Ectodermal cell (in vitro differentiated cells): Measurements from ENCODE around the gene IL1RL1.

ENCODE experiments used
- H3K27ac ChIP-seq: 2 replicates; pipeline ENCODE4 v1.7.0; 2013; ENCODE audit warnings: mild to moderate bottlenecking, low read depth, low read length; ENCODE audit not compliant: insufficient read depth, poor library complexity, severe bottlenecking
- H3K27me3 ChIP-seq: 2 replicates; pipeline ENCODE4 v1.7.0; 2013; ENCODE audit warnings: mild to moderate bottlenecking, low read length; ENCODE audit not compliant: insufficient read depth, control insufficient read depth, poor library complexity, severe bottlenecking
- H3K36me3 ChIP-seq: one replicate; pipeline ENCODE4 v1.7.0; 2013; ENCODE audit warnings: low read length; ENCODE audit not compliant: control insufficient read depth, insufficient read depth
- H3K4me1 ChIP-seq: one replicate; pipeline ENCODE4 v1.7.0; 2013; ENCODE audit warnings: low read length; ENCODE audit not compliant: control insufficient read depth, insufficient read depth
- H3K4me3 ChIP-seq: 2 replicates; pipeline ENCODE4 v1.7.0; 2013; ENCODE audit warnings: low read depth, low read length, control low read depth; ENCODE audit not compliant: insufficient read depth
- H3K9me3 ChIP-seq: 2 replicates; pipeline ENCODE4 v1.7.0; 2013; ENCODE audit warnings: mild to moderate bottlenecking, low read length, moderate library complexity; ENCODE audit not compliant: control insufficient read depth
- WGBS, 2 experiments: methylation state at CpG; one replicate each; pipeline ENCODE4 v1.1.7; 2013; ENCODE audit warnings: missing lambda C conversion rate in 2 of 2; 5-methylcytosine and 5-hydroxymethylcytosine counted together

The IL1RL1 gene

DNA sequence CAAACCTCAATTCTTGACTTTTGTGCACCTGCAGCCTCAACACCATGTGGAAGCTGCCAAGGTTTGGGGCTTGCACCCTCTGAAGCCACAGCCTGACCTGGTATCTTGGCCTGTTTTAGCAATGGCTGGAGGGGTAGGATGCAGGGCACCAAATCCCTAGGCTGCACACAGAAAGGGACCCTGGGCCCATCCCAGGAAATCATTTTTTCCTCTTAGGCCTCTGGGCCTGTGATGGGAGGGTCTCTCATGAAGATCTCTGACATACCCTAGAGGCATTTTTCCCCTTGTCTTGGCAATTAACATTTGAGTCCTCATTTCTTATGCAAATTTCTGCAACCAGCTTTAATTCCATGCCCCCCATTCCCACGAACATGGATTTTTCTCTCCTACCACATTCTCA, 54.4 kb downstream of the IL1RL1 start:
- no peaks in the 10 kb centered on the region for H3K4me1 ChIP-seq
- H3K4me3 ChIP-seq: no peak overlapping the region
- no peaks in the 10 kb centered on the region for H3K36me3 ChIP-seq
- no peak overlapping the region for H3K27ac ChIP-seq
- 79 to 88% methylated on average over 1 of the region's 1 CpG for WGBS, 2 experiments
- H3K9me3 ChIP-seq: peaks cover 2% of the 10 kb centered on the region
- H3K27me3 ChIP-seq: no peaks in the 10 kb centered on the region

- no peaks in the 10 kb centered on the region for H3K27me3 ChIP-seq
- H3K27ac ChIP-seq: no peak overlapping the region
- H3K4me3 ChIP-seq: no peak overlapping the region
- 91 to 96% methylated on average over 3 of the region's 3 CpGs for WGBS, 2 experiments
- H3K4me1 ChIP-seq: no peaks in the 10 kb centered on the region
- H3K36me3 ChIP-seq: no peaks in the 10 kb centered on the region
- H3K9me3 ChIP-seq: peaks cover 2% of the 10 kb centered on the region
Observed at GRCh38 chr2:102366406-102367112, 55.2 kb downstream of the IL1RL1 start.

DNA sequence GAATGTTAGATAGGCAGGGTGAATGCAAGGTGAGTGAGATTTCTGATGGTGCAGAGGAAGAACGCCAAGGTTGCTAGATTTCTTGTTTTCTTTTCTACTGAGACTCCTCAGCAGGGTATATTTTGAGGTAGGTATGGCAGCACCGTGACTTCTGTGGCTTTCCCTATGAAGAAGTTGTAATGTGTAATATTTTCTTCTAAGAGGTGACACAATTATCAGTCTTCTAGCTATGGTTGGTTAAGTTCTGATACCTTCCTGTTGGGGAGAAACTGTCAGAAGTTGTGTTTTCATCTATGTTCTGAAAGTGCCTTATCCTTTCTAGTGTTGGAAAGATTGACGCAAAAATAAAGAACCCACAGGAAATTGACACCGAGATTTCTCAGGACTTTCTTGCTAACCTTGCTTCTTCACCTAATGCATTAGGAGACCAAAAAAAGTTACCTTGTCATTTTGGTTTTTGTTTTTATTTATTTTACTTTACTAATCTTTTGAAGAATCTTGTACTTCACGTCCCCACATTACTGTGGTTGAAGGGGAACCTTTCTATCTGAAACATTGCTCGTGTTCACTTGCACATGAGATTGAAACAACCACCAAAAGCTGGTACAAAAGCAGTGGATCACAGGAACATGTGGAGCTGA, 56.1 kb downstream of the IL1RL1 start:
- Histone ChIP-seq H3K4me3 (no peak overlapping the region), H3K36me3 (no peaks in the 10 kb centered on the region), H3K27ac (no peak overlapping the region), H3K27me3 (no peaks in the 10 kb centered on the region), H3K4me1 (no peaks in the 10 kb centered on the region), H3K9me3 (peaks cover 2% of the 10 kb centered on the region)
- 83 to 90% methylated on average over 6 of the region's 6 CpGs for WGBS, 2 experiments

DNA sequence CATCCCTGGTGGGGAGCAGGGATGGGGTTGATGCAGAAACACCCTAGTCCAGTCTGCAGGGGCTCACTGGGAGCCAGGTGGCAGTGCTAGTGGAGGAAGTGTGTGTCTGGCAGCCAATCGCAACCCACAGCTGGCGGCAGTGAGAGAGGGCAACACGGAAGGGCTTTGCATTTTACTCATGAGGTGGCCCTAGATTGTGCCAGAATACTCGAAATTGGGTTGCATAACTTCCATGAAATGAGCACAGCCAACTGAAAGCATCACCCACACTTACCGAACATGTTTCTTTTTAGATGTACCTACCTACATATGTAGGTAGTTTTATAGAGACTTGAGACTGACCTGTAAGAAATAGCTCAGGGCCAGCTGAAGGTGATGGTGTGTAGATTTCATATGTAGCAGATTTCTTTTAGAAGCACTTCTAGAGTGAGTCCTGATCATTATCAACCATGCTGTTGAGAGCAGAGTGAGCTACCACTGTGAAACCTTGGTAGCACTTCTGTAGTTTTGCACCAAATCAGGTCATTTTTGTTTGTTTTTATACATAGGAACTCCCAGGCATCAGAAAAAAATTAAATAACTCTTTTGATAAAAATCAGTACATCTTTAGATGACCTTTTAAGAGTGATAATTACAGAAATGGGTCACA, 57.2 kb downstream of the IL1RL1 start:
- Histone ChIP-seq H3K9me3 (peaks cover 2% of the 10 kb centered on the region), H3K27ac (no peak overlapping the region), H3K4me1 (no peaks in the 10 kb centered on the region), H3K4me3 (no peak overlapping the region), H3K36me3 (no peaks in the 10 kb centered on the region), H3K27me3 (no peaks in the 10 kb centered on the region)
- 84 to 90% methylated on average over 4 of the region's 5 CpGs for WGBS, 2 experiments

GRCh38 chr2:102369866-102370265, 58.5 kb downstream of the IL1RL1 start:
- Histone ChIP-seq H3K4me3 (no peak overlapping the region), H3K36me3 (no peaks in the 10 kb centered on the region), H3K27me3 (no peaks in the 10 kb centered on the region), H3K9me3 (peaks cover 2% of the 10 kb centered on the region), H3K27ac (no peak overlapping the region), H3K4me1 (no peaks in the 10 kb centered on the region)
- no CpG with 5 or more reads among the region's 1 CpG for WGBS, 2 experiments

DNA sequence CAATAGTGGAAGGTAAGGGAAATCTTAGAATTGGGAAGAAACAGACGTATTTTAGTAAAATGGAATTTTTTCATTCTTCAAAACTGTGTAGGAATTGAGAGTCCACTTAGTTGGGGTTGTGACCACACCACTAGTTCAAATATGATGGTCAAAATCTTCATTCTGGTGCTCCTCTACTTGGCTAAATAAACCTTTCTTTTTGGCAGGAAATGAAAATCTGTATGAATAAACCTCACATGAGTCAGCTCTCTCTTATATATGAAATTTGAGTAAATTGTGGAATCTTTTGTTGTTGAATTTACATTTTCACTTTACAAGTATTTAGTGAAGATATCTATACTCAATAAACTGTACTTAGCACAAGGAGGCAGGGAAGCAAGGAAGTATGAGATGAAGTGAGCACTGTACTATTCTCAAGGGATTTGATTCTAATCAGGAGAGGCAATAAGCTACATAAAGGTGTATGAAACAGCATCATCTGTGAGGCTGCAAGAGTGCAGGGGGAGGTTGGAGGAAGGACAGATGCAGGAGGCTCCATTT, 64.8 kb downstream of the IL1RL1 start:
- 71 to 75% methylated on average over 1 of the region's 1 CpG for WGBS, 2 experiments
- no peaks in the 10 kb centered on the region for H3K4me1 ChIP-seq
- no peaks in the 10 kb centered on the region for H3K27me3 ChIP-seq
- no peak overlapping the region for H3K27ac ChIP-seq
- no peaks in the 10 kb centered on the region for H3K9me3 ChIP-seq
- H3K4me3 ChIP-seq: no peak overlapping the region
- no peaks in the 10 kb centered on the region for H3K36me3 ChIP-seq

- Histone ChIP-seq H3K27ac (no peak overlapping the region), H3K36me3 (no peaks in the 10 kb centered on the region), H3K4me1 (no peaks in the 10 kb centered on the region), H3K4me3 (no peak overlapping the region), H3K27me3 (no peaks in the 10 kb centered on the region), H3K9me3 (peaks cover 2% of the 10 kb centered on the region)
Observed at GRCh38 chr2:102383722-102384121, 72.4 kb downstream of the IL1RL1 start.

DNA sequence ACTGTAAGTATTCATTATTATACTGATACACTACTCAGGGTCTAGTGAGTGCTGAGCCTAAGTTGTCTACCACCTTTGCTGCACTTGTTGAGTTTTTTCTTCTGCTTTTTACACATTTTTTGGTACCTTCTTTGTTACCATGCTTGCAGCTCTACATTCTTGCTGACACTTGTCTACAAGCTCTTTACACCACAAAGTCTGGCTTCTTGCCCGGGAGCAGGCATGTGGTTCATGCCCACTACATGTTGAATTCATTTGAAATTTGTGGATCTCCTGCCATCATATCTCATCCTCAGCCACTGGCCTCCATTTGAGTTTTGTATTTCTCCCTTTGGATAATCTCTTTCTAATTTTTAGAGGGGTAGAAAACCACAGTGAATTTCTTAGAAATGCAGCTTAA, 74.2 kb downstream of the IL1RL1 start:
- Histone ChIP-seq H3K9me3 (peaks cover 2% of the 10 kb centered on the region), H3K27ac (no peak overlapping the region), H3K36me3 (no peaks in the 10 kb centered on the region), H3K4me1 (no peaks in the 10 kb centered on the region), H3K27me3 (no peaks in the 10 kb centered on the region), H3K4me3 (no peak overlapping the region)
- WGBS, 2 experiments: 89 to 90% methylated on average over 1 of the region's 1 CpG

GRCh38 chr2:102386004-102386403, 74.6 kb downstream of the IL1RL1 start:
- no peak overlapping the region for H3K27ac ChIP-seq
- H3K4me3 ChIP-seq: no peak overlapping the region
- H3K36me3 ChIP-seq: no peaks in the 10 kb centered on the region
- 90 to 91% methylated on average over 3 of the region's 3 CpGs for WGBS, 2 experiments
- no peaks in the 10 kb centered on the region for H3K27me3 ChIP-seq
- H3K4me1 ChIP-seq: no peaks in the 10 kb centered on the region
- peaks cover 2% of the 10 kb centered on the region for H3K9me3 ChIP-seq

DNA sequence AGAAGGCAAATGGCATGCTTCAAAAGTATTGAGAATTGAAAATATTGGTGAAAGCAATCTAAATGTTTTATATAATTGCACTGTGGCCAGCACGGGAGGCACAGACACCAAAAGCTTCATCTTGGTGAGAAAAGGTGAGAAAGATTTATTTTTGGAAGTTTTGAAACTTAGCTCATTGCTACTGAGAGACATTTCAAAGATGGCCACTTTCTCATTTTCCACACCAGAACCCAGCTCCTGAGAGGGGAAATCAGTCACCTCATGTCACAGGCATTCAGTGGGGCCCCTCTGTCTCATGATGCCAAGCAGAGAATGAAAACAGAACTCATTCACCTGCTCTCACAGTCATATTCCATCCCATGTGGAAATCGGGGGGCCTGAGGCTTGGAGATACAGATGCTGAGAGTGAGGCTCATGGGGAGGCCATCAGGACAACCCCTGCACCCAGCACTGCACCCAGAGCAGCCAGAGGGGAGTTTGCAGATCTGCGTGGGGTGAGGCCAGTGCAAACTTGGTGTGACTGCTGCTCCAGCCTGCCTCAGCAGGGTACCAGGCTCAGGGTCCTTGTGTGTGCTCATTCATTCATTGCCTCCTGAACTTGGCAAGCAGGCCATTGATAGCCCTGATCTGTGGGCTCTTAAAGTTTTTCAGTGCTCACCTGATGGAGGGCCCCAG, 75.6 kb downstream of the IL1RL1 start:
- H3K4me1 ChIP-seq: no peaks in the 10 kb centered on the region
- peaks cover 2% of the 10 kb centered on the region for H3K9me3 ChIP-seq
- H3K27me3 ChIP-seq: no peaks in the 10 kb centered on the region
- WGBS, 2 experiments: 85 to 89% methylated on average over 3 of the region's 3 CpGs
- no peak overlapping the region for H3K27ac ChIP-seq
- no peaks in the 10 kb centered on the region for H3K36me3 ChIP-seq
- H3K4me3 ChIP-seq: no peak overlapping the region
